ENCODE results near the gene WHAMM.

- no peak for TF ChIP-seq CTCF (IDR thresholded peaks at IDR 0.05; ENCODE audit: borderline replicate concordance, extremely low read depth, low read length, poor library complexity, severe bottlenecking)
- no peak for TF ChIP-seq EZH2 (IDR thresholded peaks at IDR 0.05; ENCODE audit: borderline replicate concordance, low read depth, low read length, severe bottlenecking)
Observed at GRCh38 chr15:82875411-82876003, 66.1 kb downstream of the WHAMM start.
